Measurements from ENCODE around the gene DSCAML1. TPM values are rescaled to one million over a fixed set of nuclear protein-coding genes. Genes with fewer than 3 reads are reported as not detected.

Gene DSCAML1
- total RNA-seq, 1 donor from 2014 or later = not detected

DNA sequence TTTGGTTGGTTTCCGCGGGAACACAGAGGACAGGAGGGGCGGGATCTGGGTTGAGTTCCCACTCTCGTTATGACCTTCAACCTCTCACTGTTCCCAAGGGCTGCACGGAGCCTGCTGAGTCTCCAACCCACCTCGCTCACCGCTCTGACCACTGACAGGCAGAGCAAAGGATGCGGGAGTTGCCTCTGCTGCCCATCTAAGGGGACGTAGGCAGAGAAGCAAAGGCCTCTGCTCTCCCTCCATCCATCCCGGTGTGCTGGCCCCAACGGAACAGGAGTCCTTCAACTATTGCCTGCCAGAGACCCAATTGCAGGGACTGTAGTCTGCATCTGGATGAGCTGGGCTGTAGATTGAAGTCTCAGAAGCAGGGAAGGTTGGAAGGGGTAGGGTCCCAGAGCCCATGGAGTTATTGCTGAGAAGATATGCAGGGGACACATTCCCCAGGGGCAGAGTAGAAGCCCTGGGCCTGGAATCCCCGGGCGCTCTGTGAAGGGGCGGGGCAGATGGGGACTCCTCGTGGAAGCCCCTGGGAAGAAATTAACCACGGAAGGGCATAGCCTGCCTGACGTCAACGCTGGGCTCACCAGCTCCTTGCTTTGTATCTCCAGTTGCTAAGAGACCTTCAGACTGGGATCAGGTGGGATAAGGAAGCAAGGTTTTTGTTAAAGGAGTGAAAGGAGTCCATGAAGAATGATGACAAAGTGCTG is 40.2 kb upstream of the DSCAML1 start:
- Mint-ChIP-seq H3K27ac (ENCODE audit: unreplicated experiment) (no peak overlapping the region), H3K27me3 (ENCODE audit: unreplicated experiment) (peaks cover 29% of the 10 kb centered on the region)

DNA sequence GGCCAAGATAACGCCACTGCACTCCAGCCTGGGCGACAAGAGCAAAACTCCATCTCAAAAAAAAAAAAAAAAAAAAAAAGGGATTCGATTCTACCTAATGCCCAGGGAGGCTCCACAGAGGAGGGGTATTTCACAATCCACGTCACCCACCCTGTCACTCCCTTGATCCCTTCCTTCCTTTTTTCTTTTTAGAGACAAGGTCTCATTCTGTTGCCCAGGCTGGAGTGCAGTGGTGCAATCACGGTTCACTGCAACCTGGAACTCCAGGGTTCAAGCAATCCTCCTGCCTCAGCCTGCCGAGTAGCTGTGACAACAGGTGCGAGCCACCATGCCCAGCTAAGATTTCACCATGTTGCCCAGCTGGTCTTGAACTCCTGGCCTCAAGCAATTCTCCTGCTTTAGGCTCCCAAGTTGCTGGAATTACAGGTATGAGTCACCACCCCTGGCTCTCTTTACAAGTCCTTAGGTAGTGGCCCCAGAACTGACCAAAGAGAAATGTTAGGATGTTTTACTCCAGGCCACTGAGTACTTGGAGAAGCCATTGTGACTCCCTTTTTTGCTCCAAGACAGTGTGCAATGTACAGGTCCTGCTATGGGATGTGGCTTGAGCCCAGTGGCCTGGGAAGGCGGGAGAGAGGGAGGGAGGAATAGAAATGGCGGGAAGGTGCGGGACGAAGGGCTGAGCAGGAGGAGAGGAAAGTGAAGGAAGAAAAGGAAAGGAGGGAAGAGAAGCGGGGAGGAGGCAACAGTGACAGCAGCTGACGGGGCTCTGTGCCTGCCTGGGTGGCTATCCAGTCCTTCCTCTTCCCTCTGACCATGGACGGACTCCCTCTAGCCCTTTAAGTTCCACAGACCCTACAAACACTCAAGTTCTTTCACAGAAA is 39.3 kb upstream of the DSCAML1 start:
- DNase-seq (ENCODE audit: extremely low spot score, unreplicated experiment) = no peak
- Mint-ChIP-seq H3K9me3 (ENCODE audit: unreplicated experiment) (no peaks in the 10 kb centered on the region), H3K27ac (ENCODE audit: unreplicated experiment) (no peak overlapping the region), H3K4me3 (ENCODE audit: unreplicated experiment) (no peak overlapping the region), H3K27me3 (ENCODE audit: unreplicated experiment) (peaks cover 26% of the 10 kb centered on the region), H3K4me1 (ENCODE audit: unreplicated experiment) (no peaks in the 10 kb centered on the region), H3K36me3 (ENCODE audit: unreplicated experiment) (no peaks in the 10 kb centered on the region)
- TF ChIP-seq, protein P1, sequence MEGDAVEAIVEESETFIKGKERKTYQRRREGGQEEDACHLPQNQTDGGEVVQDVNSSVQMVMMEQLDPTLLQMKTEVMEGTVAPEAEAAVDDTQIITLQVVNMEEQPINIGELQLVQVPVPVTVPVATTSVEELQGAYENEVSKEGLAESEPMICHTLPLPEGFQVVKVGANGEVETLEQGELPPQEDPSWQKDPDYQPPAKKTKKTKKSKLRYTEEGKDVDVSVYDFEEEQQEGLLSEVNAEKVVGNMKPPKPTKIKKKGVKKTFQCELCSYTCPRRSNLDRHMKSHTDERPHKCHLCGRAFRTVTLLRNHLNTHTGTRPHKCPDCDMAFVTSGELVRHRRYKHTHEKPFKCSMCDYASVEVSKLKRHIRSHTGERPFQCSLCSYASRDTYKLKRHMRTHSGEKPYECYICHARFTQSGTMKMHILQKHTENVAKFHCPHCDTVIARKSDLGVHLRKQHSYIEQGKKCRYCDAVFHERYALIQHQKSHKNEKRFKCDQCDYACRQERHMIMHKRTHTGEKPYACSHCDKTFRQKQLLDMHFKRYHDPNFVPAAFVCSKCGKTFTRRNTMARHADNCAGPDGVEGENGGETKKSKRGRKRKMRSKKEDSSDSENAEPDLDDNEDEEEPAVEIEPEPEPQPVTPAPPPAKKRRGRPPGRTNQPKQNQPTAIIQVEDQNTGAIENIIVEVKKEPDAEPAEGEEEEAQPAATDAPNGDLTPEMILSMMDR (IDR thresholded peaks at IDR 0.05) = no peak

More for the DNA sequence above, 40.2 kb upstream of the DSCAML1 start:
- Mint-ChIP-seq H3K4me1 (ENCODE audit: unreplicated experiment) (no peaks in the 10 kb centered on the region), H3K36me3 (ENCODE audit: unreplicated experiment) (no peaks in the 10 kb centered on the region), H3K9me3 (ENCODE audit: unreplicated experiment) (no peaks in the 10 kb centered on the region), H3K4me3 (ENCODE audit: unreplicated experiment) (no peak overlapping the region)
- TF ChIP-seq, protein P1 (IDR thresholded peaks at IDR 0.05) = no peak
- DNase-seq (ENCODE audit: extremely low spot score, unreplicated experiment) = no peak

DNA sequence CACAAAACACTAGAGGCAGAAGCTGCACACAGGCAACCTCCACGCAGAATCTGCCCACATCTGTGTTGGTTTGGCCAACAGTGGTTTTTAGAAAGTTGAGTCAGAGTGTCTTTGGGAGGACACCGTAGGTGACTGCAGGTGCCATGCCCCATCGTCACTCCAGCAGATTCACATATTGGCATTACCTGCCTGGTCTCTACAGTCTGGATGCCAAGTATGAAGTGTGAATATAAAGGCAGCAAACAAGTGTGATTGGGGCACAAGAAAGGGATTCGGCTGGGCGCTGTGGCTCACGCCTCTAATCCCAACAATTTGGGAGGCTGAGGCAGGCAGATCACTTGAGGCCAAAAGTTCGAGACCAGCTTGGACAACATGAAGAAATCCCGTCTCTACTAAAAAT is 38.6 kb upstream of the DSCAML1 start:
- H3K36me3 Mint-ChIP-seq (ENCODE audit: unreplicated experiment) = no peaks in the 10 kb centered on the region
- peaks cover 26% of the 10 kb centered on the region for H3K27me3 Mint-ChIP-seq (ENCODE audit: unreplicated experiment)
- no peaks in the 10 kb centered on the region for H3K4me1 Mint-ChIP-seq (ENCODE audit: unreplicated experiment)
- no peak overlapping the region for H3K27ac Mint-ChIP-seq (ENCODE audit: unreplicated experiment)
- peak; percentile 19 for DNase-seq (ENCODE audit: extremely low spot score, unreplicated experiment)
- TF ChIP-seq, protein P1 (IDR thresholded peaks at IDR 0.05) = no peak
- H3K9me3 Mint-ChIP-seq (ENCODE audit: unreplicated experiment) = no peaks in the 10 kb centered on the region
- H3K4me3 Mint-ChIP-seq (ENCODE audit: unreplicated experiment) = no peak overlapping the region

DNA sequence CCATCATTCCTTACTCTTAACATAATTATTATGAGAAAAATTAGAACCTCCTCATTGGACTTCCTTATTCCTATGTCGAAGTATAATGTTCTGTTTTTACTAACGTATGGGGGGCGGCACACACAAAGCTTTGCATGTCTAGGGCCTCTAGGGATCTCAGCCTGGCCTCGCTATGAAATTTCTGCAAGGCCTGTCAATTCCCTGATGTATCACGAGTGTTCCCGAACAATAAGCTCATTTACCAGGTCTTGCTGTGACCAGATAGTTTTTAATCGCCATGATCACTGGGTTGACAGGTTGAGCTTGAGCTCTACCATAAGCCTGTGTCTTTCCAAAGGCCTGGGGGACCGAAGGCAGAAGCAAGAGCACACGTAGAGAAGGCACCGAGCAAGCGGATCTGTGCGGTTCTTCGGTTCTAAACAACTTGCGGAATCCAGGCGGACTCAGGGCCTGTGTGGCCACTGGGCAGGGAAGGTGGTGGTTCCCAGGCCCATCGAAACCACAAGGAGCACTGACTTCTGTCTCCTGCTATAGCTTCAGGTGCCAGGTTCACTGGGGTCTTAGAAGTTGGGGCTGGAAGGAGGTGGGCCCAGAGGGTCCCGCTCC is 37.9 kb upstream of the DSCAML1 start:
- Mint-ChIP-seq H3K27ac (ENCODE audit: unreplicated experiment) (no peak overlapping the region), H3K4me1 (ENCODE audit: unreplicated experiment) (no peaks in the 10 kb centered on the region), H3K36me3 (ENCODE audit: unreplicated experiment) (no peaks in the 10 kb centered on the region), H3K27me3 (ENCODE audit: unreplicated experiment) (peaks cover 26% of the 10 kb centered on the region), H3K4me3 (ENCODE audit: unreplicated experiment) (no peak overlapping the region), H3K9me3 (ENCODE audit: unreplicated experiment) (no peaks in the 10 kb centered on the region)
- TF ChIP-seq, protein P1 (IDR thresholded peaks at IDR 0.05) = no peak
- DNase-seq (ENCODE audit: extremely low spot score, unreplicated experiment) = peak; percentile 64
